GM19395 (cell line): ENCODE results near the gene UXS1.
A peak's percentile ranks its signal among the peaks of the same experiment; 100 is the strongest.
"Not testable (repeated sequence)": the region's sequence is repeated elsewhere in the genome, so short reads cannot be mapped to it uniquely, and the experiment has no call there.

Source experiments
- ATAC-seq: cut with Tn5 transposase; IDR thresholded peaks from one replicate; pipeline ENCODE4 v1.9.1; 2021; ENCODE audit warnings: mild to moderate bottlenecking, moderate library complexity; ENCODE audit not compliant: unreplicated experiment

The UXS1 gene

DNA sequence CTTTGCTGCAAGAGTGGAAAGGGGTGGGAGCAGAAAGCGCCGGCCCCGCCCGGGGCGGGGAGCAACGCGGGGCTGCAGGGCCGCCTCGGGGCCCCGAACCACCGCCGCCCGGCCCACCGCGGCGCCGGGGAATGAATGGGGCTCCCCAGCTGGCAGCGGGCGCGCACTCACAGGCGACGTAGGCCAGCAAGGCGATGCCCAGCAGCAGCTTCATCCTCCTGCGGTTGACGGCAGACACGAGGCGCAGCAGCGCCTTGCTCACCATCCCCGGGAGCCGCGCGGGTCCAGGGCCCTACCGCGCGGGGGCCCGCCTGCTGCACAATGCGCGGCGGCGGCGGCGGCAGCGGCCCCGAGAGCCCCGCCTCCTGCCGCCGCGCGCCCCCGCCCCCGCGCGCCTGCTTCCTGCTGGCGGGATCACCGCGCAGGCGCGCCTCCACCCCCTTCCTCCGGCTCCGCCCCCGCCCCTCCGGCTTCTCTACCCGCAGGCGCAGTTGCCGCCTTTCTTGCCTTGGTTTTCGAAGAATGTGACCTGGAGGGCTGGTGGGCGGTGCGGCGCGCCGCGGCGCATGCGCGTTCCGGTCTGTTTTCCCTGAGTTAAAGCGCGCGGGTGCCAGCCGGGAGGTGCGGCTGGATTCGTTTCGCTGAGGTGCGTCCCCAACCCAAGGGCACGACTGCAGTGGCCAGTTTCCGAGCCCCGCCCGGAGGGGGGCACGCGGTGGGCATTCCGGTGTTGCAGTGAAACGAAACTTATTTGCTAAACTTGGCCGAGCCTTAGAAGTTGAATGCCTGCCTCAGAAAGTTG is at the start of gene UXS1:
UXS1 (minus strand) TSS at position 325 of the 802 bp plus-strand sequence; CDS start at position 265, 60 bp downstream.
- peak; percentile 77 for ATAC-seq

DNA sequence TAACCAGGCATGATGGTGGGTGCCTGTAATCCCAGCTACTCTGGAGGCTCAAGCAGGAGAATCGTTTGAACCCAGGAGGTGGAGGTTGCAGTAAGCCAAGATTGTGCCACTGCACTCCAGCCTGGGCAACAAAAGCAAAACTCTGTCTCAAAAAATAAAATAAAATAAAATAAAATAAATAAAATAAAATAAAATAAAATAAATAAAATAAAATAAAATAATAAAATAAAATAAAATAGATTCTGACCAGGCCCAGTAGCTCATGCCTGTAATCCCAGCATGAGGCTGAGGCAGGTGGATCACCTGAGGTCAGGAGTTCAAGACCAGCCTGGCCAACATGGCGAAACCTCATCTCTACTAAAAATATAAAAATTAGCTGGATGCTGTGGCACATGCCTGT is 45.4 kb upstream of the UXS1 start:
- ATAC-seq = not testable (repeated sequence)

DNA sequence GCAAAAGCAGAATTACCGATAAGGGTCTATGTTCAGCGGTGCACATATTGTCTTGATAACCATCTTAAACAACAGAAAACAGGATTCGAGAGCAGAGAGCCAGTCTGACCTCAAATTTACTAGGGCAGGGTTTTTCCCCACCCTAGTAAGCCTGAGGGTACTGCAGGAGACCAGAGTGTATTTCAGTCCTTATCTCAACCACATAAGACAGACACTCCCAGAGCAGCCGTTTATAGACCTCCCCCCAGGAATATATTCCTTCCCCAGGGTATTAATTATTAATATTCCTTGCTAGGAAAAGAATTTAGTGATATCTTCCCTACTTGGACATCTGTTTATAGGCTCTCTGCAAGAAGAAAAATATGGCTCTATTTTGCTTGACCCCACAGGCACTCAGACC is 41.3 kb upstream of the UXS1 start:
- ATAC-seq = not testable (repeated sequence)

DNA sequence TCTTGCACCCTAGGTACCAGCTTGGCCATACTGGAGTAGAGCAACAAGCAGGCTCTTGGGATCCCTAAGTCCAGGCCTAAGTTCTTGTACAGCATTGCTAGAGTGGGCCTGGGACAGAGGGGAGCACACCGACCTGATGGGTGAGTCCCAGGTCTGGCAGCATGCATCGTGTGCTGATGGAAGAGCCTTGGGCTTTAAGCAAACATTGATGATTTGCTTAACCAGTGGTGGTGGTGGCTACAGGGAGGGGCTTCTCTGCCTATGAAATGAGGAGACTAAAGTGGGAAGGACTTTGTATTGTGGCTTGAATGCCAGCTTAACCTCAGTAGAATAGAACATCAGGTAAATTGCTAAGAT is 39.2 kb upstream of the UXS1 start:
- no peak for ATAC-seq

DNA sequence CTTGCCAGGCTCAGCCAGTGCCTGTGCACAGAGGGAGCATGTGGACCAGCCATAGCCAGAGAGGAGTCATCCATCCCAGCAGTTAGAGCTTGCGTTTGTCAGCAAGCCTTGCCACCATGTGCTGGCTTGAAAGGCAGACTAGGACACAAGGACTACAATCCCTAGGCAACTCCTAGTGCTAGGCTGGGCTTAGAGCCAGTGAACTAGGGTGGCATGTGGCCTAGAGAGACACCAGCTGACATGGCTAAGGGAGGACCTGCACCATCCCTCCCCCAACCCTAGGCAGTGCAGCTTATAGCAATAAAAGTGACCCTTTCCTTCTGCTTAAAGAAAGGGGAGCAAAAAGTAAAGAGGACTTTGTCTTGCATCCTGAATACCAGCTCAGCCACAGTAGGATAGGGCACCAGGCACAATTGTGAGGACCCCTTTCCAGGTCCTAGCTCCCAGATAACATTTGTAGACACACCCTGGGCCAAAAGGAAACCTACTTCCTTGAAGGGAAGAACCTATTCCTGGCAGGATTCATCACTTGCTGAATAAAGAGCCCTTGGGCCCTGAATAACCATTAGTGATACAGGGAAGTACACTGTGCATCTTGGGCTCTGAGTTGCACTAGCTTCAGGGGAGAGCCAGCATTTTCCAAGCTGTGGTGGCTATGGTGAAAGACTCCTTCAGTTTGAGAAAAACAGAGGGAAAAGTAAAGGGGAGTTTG is 38.7 kb upstream of the UXS1 start:
- ATAC-seq = no peak

DNA sequence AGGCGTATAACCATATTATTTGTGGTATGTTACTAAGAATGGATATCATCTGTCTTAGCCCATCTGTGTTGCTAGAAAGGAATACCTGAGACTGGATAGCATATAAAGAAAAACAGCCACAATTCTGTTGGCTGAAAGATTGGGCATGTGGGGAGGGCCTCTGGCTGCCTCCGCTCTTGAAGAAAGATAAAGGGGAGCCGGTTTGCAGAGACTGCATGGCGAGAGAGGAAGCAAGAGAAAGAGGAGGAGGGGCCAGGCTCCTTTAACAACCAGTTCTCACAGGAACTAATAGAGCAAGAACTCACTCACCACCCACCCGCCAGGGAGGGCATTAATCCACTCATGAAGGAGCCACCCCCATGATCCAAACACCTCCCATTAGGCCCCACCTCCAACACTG is 29.2 kb upstream of the UXS1 start:
- ATAC-seq = no peak

DNA sequence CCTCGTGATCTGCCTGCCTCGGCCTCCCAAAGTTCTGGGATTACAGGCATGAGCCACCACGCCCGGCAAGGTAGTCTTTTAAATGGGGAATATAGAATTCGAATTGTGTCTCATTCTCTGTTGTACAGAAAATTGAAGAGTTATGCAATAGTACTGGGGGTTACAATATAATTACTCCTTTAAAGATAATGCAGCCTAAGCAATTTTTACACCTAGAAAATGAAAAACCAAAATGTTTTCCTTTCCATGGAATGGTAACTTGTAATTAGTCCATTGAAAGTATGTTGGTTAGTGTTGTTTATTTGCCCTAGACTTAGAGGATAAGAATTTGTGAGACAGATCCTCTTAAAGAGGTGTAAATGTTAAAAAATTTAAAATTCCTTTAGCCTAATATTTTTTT is 28.0 kb upstream of the UXS1 start:
- ATAC-seq = not testable (repeated sequence)

DNA sequence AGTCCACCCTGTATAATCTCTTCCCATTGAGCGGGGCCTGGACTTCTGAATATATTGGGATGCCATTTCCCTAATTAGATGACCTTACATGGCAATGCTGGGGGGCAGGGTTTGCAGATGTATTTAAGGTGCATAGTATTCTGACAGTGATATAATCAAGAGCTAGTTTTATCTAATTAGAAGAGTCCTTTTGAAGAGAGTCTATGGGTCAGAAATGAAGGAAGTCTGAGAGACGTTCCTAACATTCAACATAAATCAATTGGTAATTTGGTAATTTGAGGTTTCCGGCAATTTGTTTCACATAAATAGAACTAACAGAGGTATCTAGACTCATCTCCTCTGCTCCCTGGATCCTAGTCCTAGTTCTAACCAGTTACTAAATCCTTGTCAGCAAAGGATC is 25.7 kb upstream of the UXS1 start:
- no peak for ATAC-seq

DNA sequence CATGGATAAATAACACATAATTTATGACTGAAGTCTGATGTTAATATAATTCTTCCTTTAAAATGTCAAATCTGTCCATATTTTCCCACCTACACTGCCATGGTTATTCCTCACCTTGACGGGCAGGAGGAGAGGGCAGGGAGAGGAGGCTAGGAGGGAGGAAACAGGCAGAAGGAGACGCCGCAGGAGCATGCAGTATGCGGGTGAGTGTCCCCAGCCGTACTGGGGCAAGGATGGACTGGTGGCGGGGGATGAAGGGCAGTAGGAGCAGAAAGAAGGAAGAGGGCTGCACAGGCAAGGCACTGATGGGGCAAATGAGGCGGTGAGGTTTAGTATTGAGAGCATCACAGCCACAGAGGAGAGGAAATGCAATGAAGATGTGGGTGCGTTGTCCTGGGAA is 25.1 kb upstream of the UXS1 start:
- not testable (repeated sequence) for ATAC-seq

DNA sequence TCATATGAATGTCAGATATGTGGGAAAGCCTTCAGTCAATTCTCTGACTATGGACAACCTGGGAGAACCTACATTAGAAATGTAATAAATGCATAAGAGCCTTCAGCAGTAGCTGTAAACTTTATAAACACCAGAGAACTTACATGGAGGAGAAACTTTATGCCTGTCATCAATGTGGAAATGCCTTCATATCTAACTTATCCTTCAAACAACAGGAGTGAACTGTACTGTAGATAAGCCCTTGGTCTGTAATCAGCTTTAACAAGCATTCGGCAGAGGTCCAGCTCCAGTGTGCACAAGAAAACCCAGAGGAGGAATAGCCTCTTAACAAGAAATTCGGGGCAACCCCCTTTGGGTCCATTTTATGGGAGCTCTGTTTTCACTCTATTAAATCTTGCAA is 14.8 kb upstream of the UXS1 start:
- no peak for ATAC-seq

DNA sequence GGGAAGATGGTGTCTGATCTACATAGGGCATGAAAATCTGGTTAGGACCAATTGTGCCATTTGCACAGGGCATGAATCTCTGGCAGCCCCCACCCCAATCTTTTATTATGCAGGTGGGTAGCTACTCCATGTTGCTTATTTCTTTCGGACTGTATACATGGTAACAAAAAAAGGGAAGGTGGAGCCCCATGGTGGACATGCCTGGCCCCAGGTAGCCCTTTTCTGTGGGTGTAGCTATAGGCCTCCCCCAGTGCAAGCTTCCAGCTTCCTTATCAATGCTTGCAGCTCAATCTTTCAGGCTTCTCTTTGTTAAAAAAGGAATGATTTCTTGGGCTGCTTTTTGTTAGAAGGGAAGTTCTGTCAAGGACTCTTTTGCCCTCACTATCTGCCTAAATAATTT is 14.3 kb upstream of the UXS1 start:
- no peak for ATAC-seq

DNA sequence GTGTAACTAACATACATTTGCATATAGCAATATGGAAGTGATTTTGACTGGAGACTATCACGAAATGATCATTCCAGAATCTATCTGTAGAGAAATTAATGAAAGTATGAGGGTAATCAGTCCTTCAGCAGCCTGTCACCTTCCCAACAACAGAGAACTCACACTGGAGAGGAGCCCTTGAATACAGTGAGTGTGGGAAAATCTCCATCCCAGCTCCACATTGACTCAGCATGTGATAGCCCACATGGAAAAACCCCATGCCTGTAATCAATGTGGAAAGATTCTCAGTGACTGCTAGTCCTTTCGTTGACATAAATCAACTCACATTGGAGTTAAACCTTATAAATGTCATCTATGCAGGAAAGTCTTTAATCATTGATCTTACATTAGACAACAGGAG is 13.1 kb upstream of the UXS1 start:
- ATAC-seq = no peak

DNA sequence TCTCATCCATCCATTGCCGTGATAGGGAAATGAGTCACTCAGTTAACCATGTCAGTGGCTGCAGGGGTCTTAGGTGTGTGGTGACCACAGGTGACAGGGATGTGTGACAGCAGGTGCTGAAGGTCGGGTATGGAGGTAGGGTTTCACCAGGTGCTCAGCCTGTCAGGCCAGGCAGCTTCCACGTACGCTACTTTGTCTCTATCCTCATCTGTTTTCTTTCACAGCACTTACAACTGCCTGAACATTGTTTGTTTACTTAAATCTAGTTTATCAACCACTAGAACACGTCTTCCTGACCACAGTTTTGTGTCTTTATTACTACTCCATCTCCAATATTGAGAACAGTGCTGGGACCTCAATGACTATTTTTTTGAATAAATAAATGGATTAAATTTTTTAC is 11.4 kb upstream of the UXS1 start:
- no peak for ATAC-seq

DNA sequence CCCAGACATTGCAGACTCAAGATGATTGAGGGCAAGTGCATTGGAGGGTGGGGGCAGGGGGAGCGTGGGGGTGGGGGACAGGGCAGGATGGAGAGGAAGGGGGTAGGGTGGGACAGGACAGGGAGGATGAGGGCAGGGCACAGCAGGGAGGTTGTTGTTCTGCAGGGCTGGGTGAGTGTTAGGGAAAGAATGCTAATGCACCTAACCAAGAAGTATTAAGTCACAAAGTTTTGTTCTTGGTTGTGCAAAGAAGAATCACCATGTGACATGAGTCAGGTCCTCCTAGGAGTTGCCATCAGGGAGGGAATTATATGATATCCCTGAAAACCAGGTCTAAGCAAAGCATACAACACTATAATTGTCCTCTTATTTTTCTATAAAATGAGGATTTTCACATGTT is 10.4 kb upstream of the UXS1 start:
- ATAC-seq = not testable (repeated sequence)

DNA sequence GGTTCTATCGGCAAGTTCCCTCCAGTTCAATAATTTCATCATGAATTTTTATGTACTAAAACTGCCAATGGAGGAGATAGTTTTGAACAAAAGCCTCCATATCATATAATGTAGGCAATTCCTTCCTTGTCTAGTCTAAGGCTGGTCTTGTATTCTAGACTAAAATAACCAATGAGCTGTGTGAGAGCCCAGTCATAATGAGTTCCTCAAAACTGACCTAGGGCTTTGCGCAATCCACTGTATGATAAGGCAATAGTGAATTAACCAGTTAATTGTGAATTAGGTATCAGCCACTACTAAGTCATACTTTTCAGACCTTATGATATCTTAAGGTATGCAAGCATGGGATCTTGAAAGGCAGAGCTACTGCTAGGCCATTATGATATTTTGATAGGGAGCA is 7.6 kb upstream of the UXS1 start:
- no peak for ATAC-seq

DNA sequence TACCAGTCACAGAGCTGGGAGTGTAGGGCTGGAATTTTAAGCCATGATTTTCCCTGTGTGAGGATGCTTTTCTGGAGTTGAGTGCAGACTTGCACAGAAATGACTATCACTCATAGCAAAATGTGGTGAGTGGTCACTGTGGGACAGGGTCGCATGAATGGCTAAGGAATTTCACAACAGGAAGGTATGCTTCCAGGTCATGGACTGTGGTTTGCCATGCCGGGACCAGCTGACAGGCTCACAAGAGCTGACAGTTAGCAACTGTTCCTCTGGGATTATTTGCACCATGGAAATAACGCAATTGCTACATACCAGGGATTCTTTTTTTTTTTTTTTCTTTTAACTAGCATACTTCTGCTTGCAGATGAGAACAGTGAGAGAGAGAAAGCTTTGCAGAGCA is 3.8 kb upstream of the UXS1 start:
- ATAC-seq = no peak

DNA sequence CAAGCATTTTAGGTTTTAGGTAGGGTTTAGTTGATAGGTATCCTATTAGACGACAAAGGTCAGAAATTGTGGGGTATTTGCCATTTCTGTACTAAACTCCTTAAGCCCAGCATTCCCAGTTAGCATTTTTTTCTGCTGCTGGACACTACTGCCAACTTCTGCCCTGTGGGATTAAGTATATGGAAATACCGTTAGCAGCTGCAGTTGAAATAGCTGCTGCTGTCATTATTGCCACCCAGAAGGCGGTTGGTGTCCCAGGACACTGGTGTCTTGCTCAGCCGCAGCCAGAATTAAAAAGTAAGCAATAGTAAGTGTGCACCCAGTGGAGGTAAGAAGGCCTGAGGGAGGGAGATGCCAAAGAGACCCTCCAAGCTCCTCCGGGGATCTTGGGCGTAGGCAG is 1.9 kb upstream of the UXS1 start:
- no peak for ATAC-seq

DNA sequence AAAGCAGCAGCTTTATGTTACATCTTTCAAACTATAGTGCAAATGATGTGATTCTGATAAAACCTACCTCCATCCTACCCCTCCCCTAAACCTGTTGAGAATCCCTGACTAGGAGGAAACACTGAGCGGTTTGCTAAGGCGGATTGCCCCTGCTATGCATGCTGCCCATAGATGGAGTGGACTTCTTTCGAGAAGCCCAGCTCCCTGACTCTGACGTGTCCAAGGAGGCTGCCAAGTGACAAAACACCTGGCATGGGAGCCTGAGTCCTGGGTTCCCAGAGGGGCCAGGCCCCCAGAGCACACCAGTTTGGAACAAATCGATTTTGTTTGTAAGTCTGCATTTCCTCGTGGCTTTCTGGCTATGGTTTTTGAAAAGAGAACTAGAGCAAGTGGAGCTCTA is 1.4 kb upstream of the UXS1 start:
- ATAC-seq = no peak

DNA sequence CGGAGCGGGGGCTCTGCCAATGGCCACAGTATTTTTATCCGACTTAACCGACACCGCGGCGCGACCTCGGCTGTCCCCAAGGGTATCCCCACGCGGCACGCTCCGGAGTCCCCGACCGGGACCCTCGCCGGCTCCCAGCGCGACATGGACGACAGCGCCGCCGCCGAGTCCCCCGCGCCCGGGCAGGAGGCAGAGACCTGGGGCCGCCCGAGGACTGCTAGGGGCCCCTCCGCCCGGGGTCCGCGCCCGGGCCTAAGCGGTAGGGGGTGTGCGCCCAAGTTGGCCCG is 468 bp downstream of the UXS1 start:
- no peak for ATAC-seq

DNA sequence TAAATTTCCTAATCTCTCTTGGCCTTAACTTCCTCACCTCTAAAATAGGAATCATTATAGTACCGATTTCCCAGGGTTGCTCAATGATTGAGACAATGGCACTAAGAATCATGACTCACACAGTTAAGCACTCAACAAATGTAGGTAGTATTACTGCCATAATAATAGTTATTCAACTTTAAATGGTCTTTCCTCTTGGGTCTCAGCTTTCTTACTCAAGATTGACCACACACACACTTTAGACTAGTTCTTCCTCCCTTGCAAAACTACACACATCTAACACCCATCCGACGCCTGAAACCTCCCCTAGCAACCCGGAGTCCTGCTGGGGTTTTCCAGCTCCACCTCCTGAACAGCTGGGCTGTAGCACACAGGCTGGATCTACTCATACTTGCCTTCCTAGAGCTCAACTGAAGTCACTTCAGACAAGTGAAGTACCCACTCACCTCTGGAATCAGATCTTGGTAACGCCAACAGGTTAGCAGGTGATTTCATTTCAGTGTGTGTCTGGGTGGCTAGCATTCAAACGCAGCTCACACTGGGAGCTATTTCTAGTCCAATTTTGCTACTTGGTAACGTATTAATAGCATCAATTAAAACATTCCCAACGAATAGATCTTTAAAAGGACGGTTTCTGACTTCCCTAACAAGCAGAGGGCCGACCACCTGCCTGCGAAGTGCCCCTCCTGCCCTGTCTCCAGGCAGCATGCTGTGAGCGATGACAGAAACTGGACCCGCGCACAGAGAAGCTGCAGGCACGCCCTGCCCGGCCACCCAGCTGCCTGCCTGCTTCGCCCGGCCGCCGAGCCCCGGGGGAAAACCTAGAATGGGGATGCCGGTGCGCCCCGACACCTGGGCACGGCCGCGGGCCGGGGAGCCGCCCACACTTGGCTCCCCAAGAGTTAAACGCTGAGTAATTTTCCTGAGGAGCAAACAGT is 1.1 kb downstream of the UXS1 start:
- peak; percentile 49 for ATAC-seq

DNA sequence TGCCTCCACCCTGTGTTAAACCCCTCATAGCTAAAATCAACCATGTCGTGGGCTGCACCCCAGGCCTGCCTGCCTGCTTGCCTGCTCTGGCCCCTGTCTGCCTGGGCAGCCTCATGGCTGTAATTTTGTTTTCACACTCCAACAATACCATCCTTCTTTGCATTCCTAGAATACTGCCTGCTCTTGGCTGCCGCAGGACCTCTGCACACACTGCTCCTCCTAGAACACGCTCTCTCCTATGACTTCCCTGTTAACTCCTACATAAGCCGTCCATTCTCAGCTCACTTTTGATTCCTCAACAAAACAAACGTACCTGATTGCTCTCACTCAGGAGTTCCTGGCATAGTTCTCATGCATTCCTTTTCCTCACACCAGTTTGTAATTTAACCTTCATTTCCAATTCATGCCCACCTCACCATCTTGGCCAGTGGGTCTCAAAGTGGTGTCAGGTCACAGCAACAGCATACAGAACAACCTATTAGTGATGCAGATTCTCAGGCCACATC is 2.5 kb downstream of the UXS1 start:
- ATAC-seq = no peak
